Measurements from ENCODE around the gene HPD.

DNA sequence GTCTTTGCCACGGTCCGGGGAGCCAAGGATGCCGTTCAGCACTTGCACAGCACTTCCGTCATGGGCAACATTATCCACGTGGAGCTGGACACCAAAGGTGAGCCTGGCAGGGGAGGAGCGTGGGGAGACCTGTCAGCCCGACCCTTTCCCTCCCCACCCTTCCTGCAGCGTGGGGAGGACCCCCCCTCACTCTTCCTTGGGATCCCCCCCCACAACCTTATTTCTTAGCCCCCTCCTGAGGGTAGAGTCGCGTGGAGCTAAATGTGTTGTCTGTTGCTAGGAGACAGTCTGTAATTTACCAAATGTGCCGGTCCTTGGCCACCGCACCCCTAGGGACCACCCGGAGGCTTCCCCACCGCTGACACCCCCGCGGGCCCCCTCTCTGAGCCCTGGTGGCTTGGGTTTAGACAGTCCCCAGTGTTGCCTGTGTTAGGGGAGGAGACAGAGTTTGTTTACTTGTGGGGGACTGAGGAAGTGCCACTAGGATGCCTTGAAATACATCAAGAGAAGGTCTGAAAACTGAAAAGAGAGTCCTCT lies 52.6 kb downstream of the HPD start:
- TF ChIP-seq ZC3H10 (CRISPR knock-in tag; IDR thresholded peaks at IDR 0.05): no peak
- TF ChIP-seq, protein P1, sequence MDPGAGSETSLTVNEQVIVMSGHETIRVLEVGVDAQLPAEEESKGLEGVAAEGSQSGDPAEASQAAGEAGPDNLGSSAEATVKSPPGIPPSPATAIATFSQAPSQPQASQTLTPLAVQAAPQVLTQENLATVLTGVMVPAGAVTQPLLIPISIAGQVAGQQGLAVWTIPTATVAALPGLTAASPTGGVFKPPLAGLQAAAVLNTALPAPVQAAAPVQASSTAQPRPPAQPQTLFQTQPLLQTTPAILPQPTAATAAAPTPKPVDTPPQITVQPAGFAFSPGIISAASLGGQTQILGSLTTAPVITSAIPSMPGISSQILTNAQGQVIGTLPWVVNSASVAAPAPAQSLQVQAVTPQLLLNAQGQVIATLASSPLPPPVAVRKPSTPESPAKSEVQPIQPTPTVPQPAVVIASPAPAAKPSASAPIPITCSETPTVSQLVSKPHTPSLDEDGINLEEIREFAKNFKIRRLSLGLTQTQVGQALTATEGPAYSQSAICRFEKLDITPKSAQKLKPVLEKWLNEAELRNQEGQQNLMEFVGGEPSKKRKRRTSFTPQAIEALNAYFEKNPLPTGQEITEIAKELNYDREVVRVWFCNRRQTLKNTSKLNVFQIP (CRISPR knock-in tag; IDR thresholded peaks at IDR 0.05; ENCODE audit: borderline replicate concordance, low read depth): no peak
